HepG2 (cell line): ENCODE results near the gene IQCE. TPM values are rescaled to one million over a fixed set of nuclear protein-coding genes. Genes with fewer than 3 reads are reported as not detected.
A peak's percentile ranks its signal among the peaks of the same experiment; 100 is the strongest.

Experiments
- HIVEP1 ChIP-seq: sonication (generic); formaldehyde crosslinking; IDR thresholded peaks from 2 replicates; pipeline ENCODE4 v1.4.0; 2020; ENCODE audit warnings: mild to moderate bottlenecking, missing genetic modification reagents
- KDM2A ChIP-seq: sonication (generic); formaldehyde crosslinking; IDR thresholded peaks from 2 replicates; pipeline ENCODE4 v1.4.0; 2020; ENCODE audit warnings: low read depth, missing genetic modification reagents, borderline replicate concordance
- MAFG ChIP-seq: sonication (generic); formaldehyde crosslinking; IDR thresholded peaks from 2 replicates; pipeline ENCODE4 v1.5.1; 2020; ENCODE audit warnings: mild to moderate bottlenecking, missing genetic modification reagents
- POGK ChIP-seq: sonication (generic); formaldehyde crosslinking; conservative IDR thresholded peaks from 2 replicates; pipeline ENCODE4 v1.8.0; 2022; ENCODE audit warnings: mild to moderate bottlenecking, moderate library complexity, missing genetic modification reagents
- ZFP91 ChIP-seq: sonication (generic); formaldehyde crosslinking; IDR thresholded peaks from 2 replicates; pipeline ENCODE4 v1.9.0; 2022; ENCODE audit warnings: missing genetic modification reagents, mild to moderate bottlenecking, borderline replicate concordance
- ZNF296 ChIP-seq: sonication (generic); formaldehyde crosslinking; conservative IDR thresholded peaks from 2 replicates; pipeline ENCODE4 v1.5.0; 2020; ENCODE audit warnings: mild to moderate bottlenecking, missing genetic modification reagents
- ZNF543 ChIP-seq: sonication (generic); formaldehyde crosslinking; IDR thresholded peaks from 2 replicates; pipeline ENCODE4 v1.4.0; 2020; ENCODE audit warnings: mild to moderate bottlenecking, missing genetic modification reagents
- ZNF547 ChIP-seq: sonication (generic); formaldehyde crosslinking; IDR thresholded peaks from 2 replicates; pipeline ENCODE4 v1.5.1; 2020; ENCODE audit warnings: mild to moderate bottlenecking, missing genetic modification reagents
- ZNF687 ChIP-seq: sonication (generic); formaldehyde crosslinking; IDR thresholded peaks from 2 replicates; pipeline ENCODE4 v1.5.1; 2020; ENCODE audit warnings: mild to moderate bottlenecking, missing genetic modification reagents, moderate library complexity
- ZXDC ChIP-seq: sonication (generic); formaldehyde crosslinking; IDR thresholded peaks from 2 replicates; pipeline ENCODE4 v1.5.0; 2020; ENCODE audit warnings: mild to moderate bottlenecking, missing genetic modification reagents
- polyA plus RNA-seq, 8 experiments: library from polyadenylated mRNA; depleted of rRNA in 3 of 8; stranded (reverse) in 7 of 8; unstranded in 1 of 8; fragments of >200 nt; fragmentation: Illumina TruSeq in 4 of 8; extraction: Trizol in 4 of 8; gene quantifications; 2 replicates each; pipeline versions ENCODE4 v1.2.1 to v1.2.3, GENCODE V29; 2011 to 2016; ENCODE audit warnings: low read depth in 4 of 8, missing spikeins in 1 of 8, mixed read lengths in 1 of 8; ENCODE audit not compliant: insufficient read depth in 1 of 8
- total RNA-seq, 5 experiments: library from RNA; depleted of rRNA; stranded (reverse); fragments of >200 nt; fragmentation: Illumina TruSeq; extraction: Trizol; gene quantifications; 2 replicates each; pipeline ENCODE4 v1.2.3, GENCODE V29; 2016; ENCODE audit warnings: low read depth in 1 of 5

IQCE gene
- total and polyA plus RNA-seq, 2 of the 13 experiments (the other 11 are each of a cell fraction or from before 2014, with no cell fraction given), result 1.5 to 2.5 TPM

- TF ChIP-seq ZXDC (CRISPR knock-in tag) (0 out of 2 replicates have a peak, but pooled peaks have one; percentile 18), ZNF547 (CRISPR knock-in tag) (0 out of 2 replicates have a peak, but pooled peaks have one; percentile 0), ZNF543 (CRISPR knock-in tag) (peak; percentile 69; the same call in 1 of the 2 replicates), KDM2A (CRISPR knock-in tag) (no peak), HIVEP1 (CRISPR knock-in tag) (0 out of 2 replicates have a peak, but pooled peaks have one; percentile 1), ZFP91 (CRISPR knock-in tag) (peak; percentile 50; the same call in 1 of the 2 replicates), MAFG (CRISPR knock-in tag) (no peak), POGK (CRISPR knock-in tag) (0 out of 2 replicates have a peak, but pooled peaks have one; percentile 0), ZNF687 (CRISPR knock-in tag) (peak; percentile 9), ZNF296 (CRISPR knock-in tag) (0 out of 2 replicates have a peak, but pooled peaks have one; percentile 11)
Observed at GRCh38 chr7:2623698-2624014, 64.9 kb downstream of the IQCE start (continued).
